NCI-H460 (cell line): ENCODE measurements around the gene MORF4L2. TPM values are rescaled to one million over a fixed set of nuclear protein-coding genes. Genes with fewer than 3 reads are reported as not detected.

ENCODE experiments used
- DNase-seq: peaks from one replicate; pipeline ENCODE4 v3.0.0-alpha.2; 2016; ENCODE audit warnings: low read depth; ENCODE audit errors: extremely low read depth
- total RNA-seq: library from RNA; depleted of rRNA; stranded (reverse); fragments of >200 nt; shearing (Covaris generic); gene quantifications from 2 replicates; pipeline ENCODE4 v1.2.3, GENCODE V29; 2014; rRNA removed

MORF4L2 gene
- total RNA-seq, 1 experiment from 2014 or later: 735 TPM

DNA sequence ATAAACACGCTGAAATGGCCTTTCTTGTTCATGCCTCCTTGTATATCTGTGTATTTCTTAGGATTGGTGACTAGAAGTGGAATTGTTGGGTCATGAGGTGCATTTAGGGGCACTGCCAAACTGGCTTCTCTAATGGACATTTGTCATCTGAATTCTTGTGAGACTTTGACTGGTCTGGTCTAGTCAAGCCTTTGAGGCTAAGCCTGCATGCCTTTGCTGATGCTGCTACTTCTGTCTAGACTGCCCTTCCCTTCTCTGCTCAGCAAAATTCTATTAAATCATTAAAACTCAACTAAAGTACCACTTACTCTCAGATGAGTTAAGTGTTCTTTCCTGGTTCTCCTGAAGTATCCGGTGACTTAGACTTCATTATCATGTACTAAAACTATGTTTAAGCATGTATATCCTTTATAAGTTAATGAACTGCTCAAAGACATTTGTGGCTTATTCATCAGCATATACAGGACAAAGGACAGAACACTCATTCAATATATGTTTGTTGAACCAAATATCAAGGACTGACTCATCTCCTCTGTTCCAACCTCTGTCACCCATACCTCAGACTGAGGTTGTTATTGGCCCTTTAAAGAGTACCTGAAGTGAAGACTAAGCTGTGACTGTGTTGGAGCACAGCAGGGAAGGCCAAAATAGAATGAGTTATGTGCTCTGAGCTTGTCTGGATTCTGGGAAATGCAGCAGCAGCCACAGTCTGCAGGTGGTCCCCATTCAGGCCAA is 48.7 kb downstream of the MORF4L2 start:
- no peak for DNase-seq

DNA sequence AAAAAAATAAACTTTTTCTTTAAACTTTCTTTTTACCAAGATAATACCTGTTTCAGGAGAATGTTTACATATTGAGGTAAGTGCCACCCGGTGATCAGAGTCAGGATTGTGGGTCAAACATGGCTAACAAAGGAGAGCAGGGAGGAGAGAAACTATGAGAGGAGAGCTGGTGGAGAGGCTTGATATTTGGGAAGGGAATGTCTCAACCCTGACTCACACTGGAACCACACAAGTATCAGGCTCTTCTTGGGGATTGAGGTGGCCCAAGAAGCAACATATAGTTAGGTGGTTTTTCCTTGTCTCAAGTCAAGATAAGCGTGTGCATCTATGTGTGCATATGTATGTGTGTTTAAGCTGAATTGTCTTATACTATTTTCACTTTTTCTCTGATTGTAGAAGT is 51.1 kb downstream of the MORF4L2 start:
- DNase-seq: no peak

DNA sequence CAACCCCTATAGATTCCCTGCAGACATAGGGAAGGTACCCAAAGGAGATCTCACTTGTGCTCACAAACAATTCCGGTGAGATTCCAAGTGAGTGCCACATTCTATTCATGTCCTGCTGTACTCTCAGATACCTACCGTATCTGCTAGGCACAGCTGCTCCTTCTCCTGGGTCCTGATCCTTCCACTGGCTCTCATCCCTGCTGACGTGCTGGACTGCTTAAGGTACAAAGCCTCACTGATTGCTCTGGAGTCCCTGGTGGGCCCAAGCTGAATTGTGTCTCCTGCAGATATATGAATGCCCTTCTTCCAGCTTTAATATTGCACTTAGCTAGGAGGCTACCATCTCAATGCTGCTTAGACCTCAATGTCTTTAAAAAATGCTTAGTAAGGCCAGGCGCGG is 55.4 kb downstream of the MORF4L2 start:
- no peak for DNase-seq

GRCh38 chrX:103630171-103630511 is 56.4 kb downstream of the MORF4L2 start:
- DNase-seq: no peak

DNA sequence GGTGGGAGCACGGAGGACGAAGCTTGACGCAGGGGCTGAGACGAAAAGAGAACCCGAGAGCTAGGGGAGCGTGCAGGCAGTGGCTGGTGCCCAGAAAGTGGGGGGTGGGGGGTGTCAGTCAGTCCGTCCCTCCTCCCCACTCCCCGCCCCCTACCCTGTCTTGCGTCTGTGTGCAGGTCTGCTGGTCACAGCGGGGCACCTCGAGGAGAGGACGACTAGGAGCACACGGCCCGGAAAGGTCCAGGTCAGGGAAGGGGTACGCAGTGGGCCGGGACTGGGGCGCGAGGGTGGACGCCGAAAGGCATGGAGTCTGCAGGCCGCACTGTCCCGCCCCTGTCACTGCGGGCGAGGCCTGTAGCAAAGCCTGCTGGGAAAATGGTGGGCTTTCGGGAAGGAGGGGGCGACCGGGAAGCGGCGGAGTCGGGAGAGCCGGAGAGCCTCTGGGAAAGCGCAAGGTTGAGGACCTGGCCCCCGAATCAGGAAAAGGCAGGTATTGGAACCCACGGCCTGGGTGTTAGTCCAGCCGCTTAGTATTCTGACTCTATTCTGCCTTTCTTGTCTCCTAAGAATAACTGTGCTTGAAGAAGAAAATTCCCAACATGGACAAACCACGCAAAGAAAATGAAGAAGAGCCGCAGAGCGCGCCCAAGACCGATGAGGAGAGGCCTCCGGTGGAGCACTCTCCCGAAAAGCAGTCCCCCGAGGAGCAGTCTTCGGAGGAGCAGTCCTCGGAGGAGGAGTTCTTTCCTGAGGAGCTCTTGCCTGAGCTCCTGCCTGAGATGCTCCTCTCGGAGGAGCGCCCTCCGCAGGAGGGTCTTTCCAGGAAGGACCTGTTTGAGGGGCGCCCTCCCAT is 57.0 kb downstream of the MORF4L2 start:
- DNase-seq: peak; percentile 61

GRCh38 chrX:103628386-103629317 is 57.8 kb downstream of the MORF4L2 start, which contains the start of gene TCEAL1:
Gene TCEAL1, plus strand, starts transcription at chrX:103628975. Its CDS starts 942 bp downstream, at chrX:103629917.
- DNase-seq: no peak

GRCh38 chrX:103626855-103627254 is 59.6 kb downstream of the MORF4L2 start:
- DNase-seq: no peak

Other genes starting within 250 kb of the MORF4L2 start
- gene RAB40A, start 167.2 kb downstream of the MORF4L2 start, total RNA-seq: 0.05 TPM in 1 of 2 replicates, not detected in the other
- gene TCEAL4, start 101.2 kb downstream of the MORF4L2 start, total RNA-seq: 86.8 and 104 TPM in 2 replicates
- 3.2 and 5.0 TPM in 2 replicates for gene TCEAL3, start 78.7 kb downstream of the MORF4L2 start, total RNA-seq
- gene TCEAL1, start 57.7 kb downstream of the MORF4L2 start, total RNA-seq: 38.9 and 48.5 TPM in 2 replicates
- not detected in 2 replicates for gene TMEM31, start 24.2 kb upstream of the MORF4L2 start, total RNA-seq
- gene PLP1, start 90.1 kb upstream of the MORF4L2 start, total RNA-seq: not detected in 2 replicates
- gene RAB9B, start 145.6 kb upstream of the MORF4L2 start, total RNA-seq: 0.67 and 0.98 TPM in 2 replicates